Neutrophil (primary cell): Measurements from ENCODE around the gene MIB1.

ENCODE experiments used
- H3K27ac ChIP-seq: fragments of 200-600 bp; sonication (generic); 2 replicates; pipeline ENCODE4 v1.5.1; 2016; ENCODE audit warnings: mild to moderate bottlenecking, moderate library complexity
- H3K27me3 ChIP-seq: fragments of 200-600 bp; sonication (generic); 2 replicates; pipeline ENCODE4 v1.6.0; 2016; ENCODE audit warnings: mild to moderate bottlenecking
- H3K36me3 ChIP-seq: fragments of 200-600 bp; sonication (generic); 2 replicates; pipeline ENCODE4 v1.5.1; 2017
- H3K4me1 ChIP-seq, 2 experiments: fragments of 200-600 bp in 1 of 2; sonication (generic) in 1 of 2; 1 replicate in 1 of 2; 2 replicates in 1 of 2; pipeline versions ENCODE4 v1.5.1 to v1.6.1; 2013 to 2016; ENCODE audit warnings: low read depth in 1 of 2, low read length in 1 of 2, mild to moderate bottlenecking in 1 of 2, moderate library complexity in 1 of 2; ENCODE audit not compliant: control insufficient read depth in 1 of 2, insufficient read depth in 1 of 2
- H3K4me3 ChIP-seq, 2 experiments: fragments of 200-600 bp in 1 of 2; sonication (generic) in 1 of 2; 1 replicate in 1 of 2; 2 replicates in 1 of 2; pipeline ENCODE4 v1.5.1; 2013 to 2016; ENCODE audit warnings: low read depth in 1 of 2, low read length in 1 of 2, mild to moderate bottlenecking in 1 of 2, moderate library complexity in 1 of 2
- H3K9me3 ChIP-seq: fragments of 200-600 bp; sonication (generic); 2 replicates; pipeline ENCODE4 v1.5.1; 2016
- TF ChIP-seq, protein P1 (sequence below): fragments of 200-600 bp; sonication (generic); IDR thresholded peaks from 2 replicates; pipeline ENCODE4 v1.5.1; 2016; ENCODE audit warnings: antibody characterized with exemption

MIB1 gene

DNA sequence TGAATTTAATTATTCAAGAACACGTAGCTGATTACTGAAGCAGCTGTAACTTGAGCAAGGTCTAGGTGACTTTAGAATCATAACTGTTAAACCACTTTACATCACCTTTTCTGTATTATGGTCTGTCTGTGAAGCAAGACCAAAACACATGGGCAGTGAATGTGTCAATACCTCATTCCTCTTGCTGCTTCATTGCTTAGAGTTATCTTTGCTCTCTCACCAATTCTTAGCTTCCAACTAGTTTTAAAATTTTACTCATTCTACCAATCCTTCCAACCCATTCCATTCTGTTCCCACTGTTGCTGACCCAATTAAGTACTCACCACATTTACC is 80.2 kb downstream of the MIB1 start:
- Histone ChIP-seq H3K4me1 (no peaks in the 10 kb centered on the region), H3K36me3 (peaks cover 20% of the 10 kb centered on the region), H3K27ac (no peak overlapping the region), H3K4me3 (no peak overlapping the region), H3K9me3 (no peaks in the 10 kb centered on the region), H3K27me3 (no peaks in the 10 kb centered on the region)
- TF ChIP-seq, protein P1, sequence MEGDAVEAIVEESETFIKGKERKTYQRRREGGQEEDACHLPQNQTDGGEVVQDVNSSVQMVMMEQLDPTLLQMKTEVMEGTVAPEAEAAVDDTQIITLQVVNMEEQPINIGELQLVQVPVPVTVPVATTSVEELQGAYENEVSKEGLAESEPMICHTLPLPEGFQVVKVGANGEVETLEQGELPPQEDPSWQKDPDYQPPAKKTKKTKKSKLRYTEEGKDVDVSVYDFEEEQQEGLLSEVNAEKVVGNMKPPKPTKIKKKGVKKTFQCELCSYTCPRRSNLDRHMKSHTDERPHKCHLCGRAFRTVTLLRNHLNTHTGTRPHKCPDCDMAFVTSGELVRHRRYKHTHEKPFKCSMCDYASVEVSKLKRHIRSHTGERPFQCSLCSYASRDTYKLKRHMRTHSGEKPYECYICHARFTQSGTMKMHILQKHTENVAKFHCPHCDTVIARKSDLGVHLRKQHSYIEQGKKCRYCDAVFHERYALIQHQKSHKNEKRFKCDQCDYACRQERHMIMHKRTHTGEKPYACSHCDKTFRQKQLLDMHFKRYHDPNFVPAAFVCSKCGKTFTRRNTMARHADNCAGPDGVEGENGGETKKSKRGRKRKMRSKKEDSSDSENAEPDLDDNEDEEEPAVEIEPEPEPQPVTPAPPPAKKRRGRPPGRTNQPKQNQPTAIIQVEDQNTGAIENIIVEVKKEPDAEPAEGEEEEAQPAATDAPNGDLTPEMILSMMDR = no peak

DNA sequence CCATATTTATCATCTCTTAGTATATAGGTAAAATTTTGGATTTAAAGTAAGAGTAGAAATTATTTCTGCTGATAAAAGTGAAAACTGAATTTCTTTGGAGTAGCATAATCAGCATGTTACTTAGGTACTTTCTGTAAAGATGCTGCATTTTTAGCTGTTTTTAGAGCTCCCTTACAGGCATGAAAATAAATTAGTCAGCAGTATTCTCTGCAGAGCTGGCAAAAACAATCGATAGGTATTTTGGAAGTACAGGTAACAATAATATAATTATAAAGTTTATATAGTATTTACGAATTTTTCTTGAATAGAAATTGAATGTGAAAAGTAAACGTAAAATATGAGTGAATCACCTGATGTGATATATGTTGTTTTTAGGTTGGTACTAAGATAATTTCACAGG is 83.3 kb downstream of the MIB1 start:
- no peaks in the 10 kb centered on the region for H3K27me3 ChIP-seq
- no peaks in the 10 kb centered on the region for H3K9me3 ChIP-seq
- no peak overlapping the region for H3K4me3 ChIP-seq
- H3K36me3 ChIP-seq = peaks cover 14% of the 10 kb centered on the region
- TF ChIP-seq, protein P1 = no peak
- H3K27ac ChIP-seq = no peak overlapping the region
- H3K4me1 ChIP-seq = no peaks in the 10 kb centered on the region

DNA sequence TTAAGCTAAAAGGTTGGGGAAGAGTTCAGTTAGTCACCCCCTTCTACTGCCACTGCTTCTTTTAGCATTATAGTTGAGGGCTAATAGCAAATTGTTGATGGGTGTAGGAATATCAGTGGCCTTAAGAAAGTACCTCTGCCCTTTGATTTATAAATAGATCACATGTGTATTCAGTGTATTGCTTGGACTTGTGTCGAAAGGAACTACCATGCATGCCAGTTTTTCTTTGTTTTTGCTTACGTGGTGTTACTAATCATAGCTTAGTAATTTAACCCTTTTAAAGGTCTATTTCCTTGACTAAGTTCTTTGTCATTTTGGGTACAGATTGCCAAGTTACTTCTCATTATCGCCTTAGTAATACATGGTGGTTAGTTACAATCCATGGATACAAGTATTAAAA is 85.6 kb downstream of the MIB1 start:
- no peak overlapping the region for H3K4me3 ChIP-seq
- H3K9me3 ChIP-seq = no peaks in the 10 kb centered on the region
- no peak overlapping the region for H3K27ac ChIP-seq
- H3K27me3 ChIP-seq = no peaks in the 10 kb centered on the region
- no peaks in the 10 kb centered on the region for H3K4me1 ChIP-seq
- no peaks in the 10 kb centered on the region for H3K36me3 ChIP-seq
- TF ChIP-seq, protein P1 = no peak

DNA sequence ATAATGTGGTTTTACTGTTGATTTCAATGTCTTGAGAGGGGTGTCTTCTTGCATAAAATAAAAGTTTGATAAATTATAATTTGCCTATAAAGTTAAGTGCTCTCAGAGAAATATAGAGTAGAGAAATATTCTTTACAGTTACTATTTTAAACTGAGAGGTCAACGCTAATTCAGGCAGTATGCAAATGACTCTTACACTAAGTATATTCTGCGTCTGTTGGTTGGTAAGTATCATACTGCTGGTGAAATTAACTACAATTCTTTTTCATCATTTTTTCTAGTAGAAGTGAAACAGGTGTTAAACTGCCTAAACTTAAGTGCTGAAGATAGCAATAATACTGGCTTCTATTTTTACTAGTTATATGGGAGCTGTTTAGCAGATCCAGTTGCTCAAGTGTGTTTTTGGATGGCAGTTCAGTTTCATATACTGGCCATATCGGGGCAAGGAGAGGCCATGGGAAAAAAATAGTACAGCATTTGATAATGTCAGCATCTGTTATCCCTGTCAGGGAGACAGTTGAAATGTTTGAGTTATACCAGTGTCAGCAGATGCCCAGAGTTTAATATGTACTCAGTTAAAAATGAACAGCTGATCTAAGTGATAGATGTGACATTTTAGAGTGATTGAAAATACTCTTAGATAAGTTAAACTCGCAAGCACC is 86.2 kb downstream of the MIB1 start:
- H3K9me3 ChIP-seq = no peaks in the 10 kb centered on the region
- TF ChIP-seq, protein P1 = no peak
- no peaks in the 10 kb centered on the region for H3K36me3 ChIP-seq
- no peaks in the 10 kb centered on the region for H3K27me3 ChIP-seq
- H3K4me1 ChIP-seq = no peaks in the 10 kb centered on the region
- no peak overlapping the region for H3K4me3 ChIP-seq
- H3K27ac ChIP-seq = no peak overlapping the region

DNA sequence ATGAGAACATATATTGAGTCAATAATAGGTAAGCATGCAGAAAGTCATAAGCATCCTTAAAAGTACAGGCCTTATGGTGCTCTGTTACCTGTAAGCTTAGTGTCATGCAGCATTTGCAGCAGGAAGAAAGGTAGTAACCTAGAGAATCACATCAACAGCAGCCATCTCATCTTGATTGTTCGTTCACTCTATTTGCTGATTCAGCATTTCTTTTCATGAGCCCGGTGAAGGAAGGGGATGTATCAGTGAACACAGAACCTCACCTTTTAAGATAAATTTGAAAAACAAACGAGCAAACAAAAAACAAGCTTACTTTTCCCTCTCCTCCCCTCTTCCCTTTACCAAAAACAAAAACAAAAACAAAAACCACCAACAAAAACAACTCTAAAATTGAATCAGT is 89.9 kb downstream of the MIB1 start:
- no peaks in the 10 kb centered on the region for H3K4me1 ChIP-seq
- H3K9me3 ChIP-seq = no peaks in the 10 kb centered on the region
- no peak overlapping the region for H3K4me3 ChIP-seq
- no peaks in the 10 kb centered on the region for H3K27me3 ChIP-seq
- TF ChIP-seq, protein P1 = no peak
- H3K36me3 ChIP-seq = no peaks in the 10 kb centered on the region
- no peak overlapping the region for H3K27ac ChIP-seq

DNA sequence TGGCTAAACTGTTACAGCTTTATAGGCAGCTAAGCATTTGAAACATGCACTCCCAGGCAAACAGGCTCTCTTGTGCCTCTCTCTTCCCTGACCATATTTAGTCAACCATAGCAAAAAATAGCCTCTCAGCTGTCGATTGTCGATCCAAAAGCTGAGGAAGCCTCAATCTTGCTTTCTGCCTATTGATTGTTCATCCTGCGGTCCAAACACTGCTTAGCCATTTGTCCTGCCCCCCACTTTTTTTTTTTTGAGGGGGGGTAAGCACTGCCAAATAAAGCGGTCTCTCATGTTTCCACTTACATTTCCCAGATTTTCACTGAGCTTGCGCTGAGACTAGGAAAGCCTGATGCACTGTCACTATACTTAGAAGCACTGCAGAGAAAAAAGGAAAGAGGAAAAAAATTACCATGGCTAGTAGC is 90.8 kb downstream of the MIB1 start:
- Histone ChIP-seq H3K9me3 (no peaks in the 10 kb centered on the region), H3K27me3 (no peaks in the 10 kb centered on the region), H3K4me1 (no peaks in the 10 kb centered on the region), H3K27ac (no peak overlapping the region), H3K36me3 (no peaks in the 10 kb centered on the region), H3K4me3 (no peak overlapping the region)
- TF ChIP-seq, protein P1 = no peak
